GM21381 (cell line): ENCODE measurements around the gene ATP6V0D1.

Source experiments
- ATAC-seq: cut with Tn5 transposase; IDR thresholded peaks from one replicate; pipeline ENCODE4 v1.9.1; 2021; ENCODE audit warnings: mild to moderate bottlenecking, moderate library complexity; ENCODE audit not compliant: unreplicated experiment

ATP6V0D1 gene

DNA sequence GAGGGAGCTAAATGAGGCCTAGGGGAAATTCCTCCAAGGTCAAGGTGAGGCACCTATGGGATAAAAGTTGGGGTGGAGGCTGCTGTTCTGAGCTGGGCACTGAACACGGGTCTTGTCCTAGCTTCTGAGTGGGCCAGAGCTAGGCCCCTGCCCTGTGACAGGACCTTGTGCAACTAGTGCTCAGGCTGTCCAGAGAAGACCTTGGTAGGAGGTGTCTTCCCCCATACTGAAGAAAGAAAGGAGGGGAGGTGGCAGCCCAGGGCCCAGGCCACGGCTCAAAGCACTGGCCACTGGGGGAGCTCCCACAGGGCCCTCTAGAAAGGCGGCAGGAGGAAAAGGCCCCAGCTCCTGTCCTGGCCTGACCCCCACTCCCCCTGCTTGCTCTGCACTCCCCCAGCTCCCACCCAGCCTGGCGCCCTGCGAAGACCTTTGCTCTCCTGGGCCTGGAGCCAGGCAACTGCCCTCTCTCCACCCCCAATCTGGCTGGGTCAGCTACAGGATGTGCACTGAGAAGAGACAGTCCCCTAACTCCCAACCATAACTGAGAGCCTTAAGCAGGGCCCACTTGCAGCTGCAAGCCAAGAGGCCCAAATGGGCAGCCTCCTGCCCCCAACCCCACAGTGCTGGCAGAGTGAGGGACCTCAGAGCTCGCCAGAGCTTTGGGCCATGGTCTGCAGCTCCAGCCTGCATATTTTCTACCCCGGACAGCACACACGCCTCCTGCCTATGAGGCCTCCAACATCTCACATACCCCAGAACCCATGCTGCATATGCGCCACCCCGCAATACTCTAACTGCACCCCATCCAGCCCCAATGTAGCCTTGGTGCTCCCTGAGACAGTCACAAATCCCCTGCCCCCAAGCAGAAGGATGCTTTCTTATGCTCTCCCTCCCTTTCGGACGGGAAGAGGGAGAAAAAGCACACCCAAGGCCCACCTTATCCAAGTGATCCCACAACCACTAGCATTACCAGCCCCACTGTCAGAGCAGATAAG, 34.7 kb downstream of the ATP6V0D1 start:
- no peak for ATAC-seq

DNA sequence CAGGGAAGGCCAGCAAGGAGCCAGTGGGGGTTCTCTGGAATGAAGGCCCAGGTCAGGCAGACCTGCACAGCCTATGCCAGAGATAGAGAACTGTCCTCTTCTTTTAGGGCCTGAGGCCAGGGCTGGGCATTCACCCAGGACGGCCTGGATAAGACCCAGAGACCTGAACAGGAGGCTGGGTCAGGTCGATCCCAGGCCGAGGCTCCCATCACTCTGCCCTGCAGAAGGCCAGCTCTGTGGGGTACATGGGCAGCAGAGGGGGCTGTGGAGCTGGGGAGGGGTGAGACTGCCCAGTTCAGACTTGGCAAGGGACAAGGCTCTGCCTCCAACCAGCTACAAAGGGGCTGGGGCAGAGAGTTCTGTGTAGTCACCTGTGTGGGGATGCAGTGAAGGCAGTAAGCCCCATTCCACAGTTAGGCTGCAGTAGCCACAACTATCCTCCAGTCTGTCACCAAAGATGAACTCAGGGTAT, 35.5 kb downstream of the ATP6V0D1 start:
- no peak for ATAC-seq

GRCh38 chr16:67445126-67445426, 35.9 kb downstream of the ATP6V0D1 start:
- no peak for ATAC-seq

DNA sequence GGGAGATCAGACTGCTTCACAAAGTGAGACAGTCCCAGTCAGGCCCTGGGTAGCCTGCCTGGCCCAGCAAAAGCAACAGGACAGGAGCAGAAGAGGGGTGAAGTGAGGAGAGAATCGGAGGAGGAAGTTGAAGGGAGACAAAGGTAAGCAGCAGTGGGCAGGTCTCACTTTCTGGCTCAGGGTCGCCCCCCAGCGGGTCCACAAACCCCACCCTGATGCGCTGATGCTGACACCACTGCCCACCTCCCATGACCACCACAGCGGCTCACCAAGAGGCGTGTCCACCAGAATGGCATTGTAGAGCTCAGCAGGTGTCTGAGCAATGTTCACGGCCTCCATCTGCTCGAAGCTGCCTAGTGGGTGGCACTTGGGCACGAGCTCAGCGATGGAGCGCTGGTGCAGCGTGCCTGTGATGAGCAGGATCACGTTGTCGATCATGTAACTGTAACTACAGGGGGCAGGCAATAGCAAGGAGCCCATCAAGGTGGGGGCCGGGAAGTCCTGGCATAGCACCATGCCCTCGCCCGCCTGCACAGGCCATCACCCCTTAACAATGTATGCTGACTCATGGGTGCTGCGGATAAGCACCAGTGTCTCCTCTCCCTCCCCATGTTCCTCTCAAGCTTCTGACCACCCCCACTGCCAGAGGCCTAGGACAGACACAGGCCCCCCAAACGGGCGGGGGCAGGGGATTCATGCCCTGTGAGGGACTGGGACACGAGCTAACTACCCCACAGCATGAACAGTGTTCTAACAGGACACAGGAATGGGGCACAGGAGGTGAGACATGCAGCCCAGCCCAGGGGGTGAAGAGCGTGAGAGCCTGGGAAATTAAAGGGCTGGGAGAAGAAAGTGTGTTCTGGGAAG, 36.5 kb downstream of the ATP6V0D1 start:
- ATAC-seq, result no peak

GRCh38 chr16:67443265-67443664, 37.7 kb downstream of the ATP6V0D1 start:
- ATAC-seq, result no peak

DNA sequence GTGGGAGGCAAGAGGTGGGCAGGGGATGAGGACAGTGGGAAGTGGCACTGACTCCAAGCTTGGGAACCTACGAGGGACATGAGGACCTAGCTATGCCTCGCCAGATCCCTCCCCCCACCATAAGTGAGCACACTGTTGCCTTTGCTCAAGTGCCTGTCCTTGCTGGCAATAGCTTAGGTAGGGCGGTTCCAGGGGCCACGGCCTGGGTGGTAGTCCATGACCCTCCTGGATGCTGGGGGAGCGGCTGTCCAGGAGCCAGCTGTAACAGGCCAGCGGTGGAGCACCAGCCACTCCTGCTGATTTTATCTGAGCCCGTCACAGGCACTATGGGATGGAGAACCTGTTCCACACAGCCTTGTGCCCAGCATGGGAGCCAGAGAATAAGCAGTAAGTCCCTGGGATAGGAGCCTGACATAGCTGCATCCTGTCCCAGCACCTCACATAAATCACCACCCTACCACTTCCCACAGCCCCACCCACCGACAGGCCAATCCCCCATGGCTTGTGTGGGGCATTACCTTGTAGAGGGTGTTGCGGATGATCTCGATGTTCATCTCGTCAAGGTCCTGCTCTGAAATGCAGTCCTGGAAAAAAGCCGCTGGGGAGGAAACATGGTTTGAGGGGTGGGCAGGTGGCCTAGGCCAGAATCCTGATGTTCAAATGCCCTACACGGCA, 38.2 kb downstream of the ATP6V0D1 start:
- ATAC-seq, result no peak

GRCh38 chr16:67441907-67442306, 39.0 kb downstream of the ATP6V0D1 start:
- no peak for ATAC-seq

- ATAC-seq, result no peak
Measured at GRCh38 chr16:67441271-67441753, 39.6 kb downstream of the ATP6V0D1 start.

- no peak for ATAC-seq
Measured at GRCh38 chr16:67438824-67439393, 42.0 kb downstream of the ATP6V0D1 start.

DNA sequence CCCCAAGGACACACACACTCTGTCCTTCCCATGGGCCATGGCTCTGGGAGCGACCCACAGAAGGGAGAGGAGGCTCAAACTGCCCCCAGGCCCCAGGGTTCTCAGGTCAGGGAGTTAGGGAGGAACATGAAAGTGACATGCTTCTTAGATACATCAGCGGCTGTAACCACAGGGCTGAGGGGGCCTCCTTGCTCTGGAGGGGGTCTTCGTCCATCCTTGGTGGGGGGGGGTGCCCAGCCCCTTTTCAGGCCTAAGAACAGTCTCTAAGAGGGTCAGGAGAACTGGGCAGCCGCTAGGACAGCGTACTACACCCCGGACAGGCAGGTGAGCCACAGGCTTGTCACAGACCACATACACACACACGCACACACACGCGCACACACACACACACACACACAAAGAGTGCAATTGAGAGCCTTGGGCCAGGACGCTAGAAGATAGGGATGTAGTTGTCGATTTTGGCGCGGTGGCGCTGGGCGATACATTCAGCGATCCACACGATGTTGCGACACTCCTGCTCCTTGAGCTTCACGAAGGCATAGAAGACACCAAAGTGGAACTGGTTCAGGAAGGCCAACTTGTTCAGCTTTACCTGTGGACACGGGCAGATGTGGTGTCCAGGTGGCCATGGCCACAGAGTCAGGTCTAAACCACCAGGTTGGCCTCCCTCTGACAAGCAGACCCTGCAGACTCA, 42.7 kb downstream of the ATP6V0D1 start:
- ATAC-seq, result no peak

DNA sequence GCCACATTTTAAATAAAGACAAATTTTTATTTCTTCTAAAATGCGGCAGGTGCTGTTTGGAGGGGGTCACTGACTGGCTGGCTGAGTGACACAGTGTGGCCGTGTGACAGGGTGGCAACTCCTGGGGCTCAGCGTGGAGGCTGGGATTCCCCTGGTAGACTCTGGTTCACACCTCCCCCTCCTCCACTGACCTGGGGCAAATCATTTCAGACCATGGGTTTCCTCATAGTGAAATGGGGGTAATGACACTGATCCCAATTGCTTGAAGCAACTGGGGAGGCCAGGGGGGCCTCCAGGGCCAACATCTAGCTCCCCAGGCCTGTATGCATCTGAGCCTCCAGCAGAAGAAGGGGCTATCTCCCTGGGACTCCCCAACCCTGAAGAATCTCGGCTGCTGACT, 43.4 kb downstream of the ATP6V0D1 start:
- ATAC-seq, result no peak

GRCh38 chr16:67436640-67437193, 44.2 kb downstream of the ATP6V0D1 start:
- no peak for ATAC-seq

- no peak for ATAC-seq
Measured at GRCh38 chr16:67435758-67436164, 45.2 kb downstream of the ATP6V0D1 start.

GRCh38 chr16:67433131-67433719, 47.7 kb downstream of the ATP6V0D1 start:
- ATAC-seq, result no peak

DNA sequence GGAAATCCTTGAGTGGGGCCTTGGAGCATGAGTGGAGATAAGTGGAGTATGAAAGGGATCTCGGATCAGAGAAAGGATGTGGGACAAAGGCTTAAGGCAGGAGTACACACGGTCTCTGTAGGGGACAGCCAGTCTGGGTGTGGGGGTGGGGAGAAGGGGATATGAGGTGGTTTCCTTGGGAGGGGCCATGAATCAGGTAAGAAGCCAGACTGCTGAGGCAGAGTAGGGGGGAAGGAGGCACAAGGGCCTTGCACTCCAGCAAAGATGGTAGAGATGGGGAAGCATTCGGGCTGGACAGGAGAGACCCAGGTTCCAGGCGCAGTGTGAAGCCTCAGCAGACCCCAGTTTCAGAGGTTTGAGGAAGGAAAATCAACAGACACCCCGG, 48.5 kb downstream of the ATP6V0D1 start:
- ATAC-seq, result no peak

- no peak for ATAC-seq
Measured at GRCh38 chr16:67431775-67432505, 49.0 kb downstream of the ATP6V0D1 start.

DNA sequence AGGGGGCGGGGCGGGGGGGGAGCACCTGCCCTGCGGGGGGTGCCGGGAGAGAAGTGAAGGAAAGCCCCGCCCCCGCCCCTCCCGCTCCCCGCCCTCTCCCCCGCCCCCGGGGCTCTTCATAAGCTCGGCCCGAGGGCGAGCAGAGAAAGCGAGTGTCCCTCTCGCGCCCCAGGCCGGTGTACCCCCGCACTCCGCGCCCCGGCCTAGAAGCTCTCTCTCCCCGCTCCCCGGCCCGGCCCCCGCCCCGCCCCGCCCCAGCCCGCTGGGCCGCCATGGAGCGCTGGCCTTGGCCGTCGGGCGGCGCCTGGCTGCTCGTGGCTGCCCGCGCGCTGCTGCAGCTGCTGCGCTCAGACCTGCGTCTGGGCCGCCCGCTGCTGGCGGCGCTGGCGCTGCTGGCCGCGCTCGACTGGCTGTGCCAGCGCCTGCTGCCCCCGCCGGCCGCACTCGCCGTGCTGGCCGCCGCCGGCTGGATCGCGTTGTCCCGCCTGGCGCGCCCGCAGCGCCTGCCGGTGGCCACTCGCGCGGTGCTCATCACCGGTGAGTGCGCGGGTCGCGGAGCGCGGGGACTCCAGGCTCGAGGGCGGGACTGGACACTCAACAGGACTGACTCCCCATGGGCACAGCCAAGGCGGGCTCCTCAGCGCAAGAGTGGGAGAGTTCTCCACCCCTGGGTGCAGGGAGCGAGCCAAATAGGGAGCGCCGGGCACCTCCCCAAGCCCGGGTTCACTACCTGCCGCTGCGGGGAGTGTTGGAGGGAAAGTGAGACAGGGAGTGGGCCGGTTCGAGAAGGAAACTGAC, 49.8 kb downstream of the ATP6V0D1 start, which contains the start of gene HSD11B2:
HSD11B2 (plus strand) TSS at position 145 of the 798 bp plus-strand sequence; CDS start at position 273, 128 bp downstream.
- no peak for ATAC-seq

- no peak for ATAC-seq
Measured at GRCh38 chr16:67430504-67430976, 50.4 kb downstream of the ATP6V0D1 start.
